Measurements from ENCODE around the gene SCN5A. TPM values are rescaled to one million over a fixed set of nuclear protein-coding genes. Genes with fewer than 3 reads are reported as not detected.

The SCN5A gene
- total and polyA plus RNA-seq, 2 donors (not counting 1 experiment from before 2014, with no cell fraction given) = 0.20 to 0.37 TPM

DNA sequence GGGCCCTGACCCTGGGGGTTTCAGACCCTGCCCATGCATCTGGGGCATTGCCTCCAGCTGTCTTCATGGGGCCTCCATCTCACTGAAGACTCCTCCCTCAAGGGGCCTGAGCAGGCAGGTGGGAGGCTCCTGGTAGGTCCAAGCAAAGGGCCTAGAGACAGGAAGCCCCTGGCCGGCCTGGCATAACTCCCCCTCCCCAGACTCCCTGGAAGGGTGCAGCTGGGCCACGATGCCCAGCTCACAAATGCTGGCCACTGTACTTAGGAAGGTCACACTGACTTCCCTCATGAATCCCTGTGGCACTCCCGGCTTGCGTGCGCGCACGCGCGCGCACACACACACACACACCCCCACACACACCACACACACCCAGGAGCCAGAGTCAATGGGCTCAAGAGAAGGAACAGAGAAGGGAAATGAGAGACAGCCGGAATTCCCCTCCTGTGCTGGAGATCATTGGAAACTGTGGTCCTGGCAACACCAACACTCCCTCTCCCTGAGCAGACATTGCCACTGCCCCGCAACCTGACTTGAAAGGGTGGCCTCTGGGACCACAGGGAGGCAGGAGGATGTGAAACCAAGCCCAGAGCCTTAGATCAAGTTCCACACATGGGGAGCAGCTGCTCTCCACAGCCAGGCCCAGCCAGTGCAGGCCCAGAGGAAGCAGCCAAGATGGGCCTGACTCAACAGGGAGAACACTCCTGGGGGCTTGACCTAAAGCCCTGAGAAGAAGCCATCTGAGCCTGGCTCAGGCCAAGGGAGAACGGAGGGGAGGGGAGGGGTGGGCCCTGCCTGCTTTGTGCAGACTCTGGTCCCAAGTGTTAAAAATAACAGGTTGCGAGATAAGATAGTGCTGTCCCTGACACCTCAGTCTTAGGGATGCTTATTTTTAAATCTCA, 69.7 kb downstream of the SCN5A start:
- Histone ChIP-seq H3K9ac (ENCODE audit: low read length) (no peak overlapping the region), H3K9me3 (ENCODE audit: control extremely low read depth in 1 of 3, control insufficient read depth in 2 of 3, insufficient read depth in 1 of 3, low read length in 2 of 3) (peaks cover 0 to 7% (median 0%) of the 10 kb centered on the region in 3 donors), H3K4me2 (replicated peaks; ENCODE audit: low read depth, low read length, poor library complexity, severe bottlenecking) (no peak overlapping the region), H3K27ac (ENCODE audit: low read length in 2 of 2) (no peak overlapping the region), H3K27me3 (replicated peaks in 1 of 4; ENCODE audit: control extremely low read depth in 1 of 4, control insufficient read depth in 3 of 4, insufficient read depth in 4 of 4, low read length in 3 of 4) (no peaks in the 10 kb centered on the region), H4K20me1 (ENCODE audit: control insufficient read depth, insufficient read depth, low read length, poor library complexity, severe bottlenecking) (no peaks in the 10 kb centered on the region), H3K36me3 (replicated peaks in 1 of 2; ENCODE audit: control extremely low read depth in 1 of 2, control insufficient read depth in 1 of 2, extremely low read depth in 1 of 2, insufficient read depth in 2 of 2, low read length in 1 of 2) (no peaks in the 10 kb centered on the region), H3K79me2 (ENCODE audit: control insufficient read depth, insufficient read depth, low read length) (no peaks in the 10 kb centered on the region), H3K4me3 (ENCODE audit: control extremely low read depth in 1 of 5, extremely low read depth in 1 of 5, insufficient read depth in 1 of 5, low read depth in 2 of 5, low read length in 4 of 5) (no peak overlapping the region), H3K4me1 (ENCODE audit: control insufficient read depth in 2 of 2, insufficient read depth in 2 of 2, low read length in 2 of 2) (no peaks in the 10 kb centered on the region), H2AFZ (ENCODE audit: insufficient read depth, low read depth, low read length, poor library complexity, severe bottlenecking) (no peak overlapping the region)
- POLR2A ChIA-PET = no interaction called here
- Mint-ChIP-seq H3K27me3 (peaks cover 3% of the 10 kb centered on the region), H3K4me3 (no peak overlapping the region), H3K27ac (no peak overlapping the region), H3K4me1 (no peaks in the 10 kb centered on the region), H3K9me3 (ENCODE audit: insufficient read depth) (no peaks in the 10 kb centered on the region)
- WGBS (ENCODE audit: insufficient coverage) = 93% methylated on average over 5 of the region's 14 CpGs
- CTCF ChIA-PET = no interaction called here
- TF ChIP-seq, protein P1, sequence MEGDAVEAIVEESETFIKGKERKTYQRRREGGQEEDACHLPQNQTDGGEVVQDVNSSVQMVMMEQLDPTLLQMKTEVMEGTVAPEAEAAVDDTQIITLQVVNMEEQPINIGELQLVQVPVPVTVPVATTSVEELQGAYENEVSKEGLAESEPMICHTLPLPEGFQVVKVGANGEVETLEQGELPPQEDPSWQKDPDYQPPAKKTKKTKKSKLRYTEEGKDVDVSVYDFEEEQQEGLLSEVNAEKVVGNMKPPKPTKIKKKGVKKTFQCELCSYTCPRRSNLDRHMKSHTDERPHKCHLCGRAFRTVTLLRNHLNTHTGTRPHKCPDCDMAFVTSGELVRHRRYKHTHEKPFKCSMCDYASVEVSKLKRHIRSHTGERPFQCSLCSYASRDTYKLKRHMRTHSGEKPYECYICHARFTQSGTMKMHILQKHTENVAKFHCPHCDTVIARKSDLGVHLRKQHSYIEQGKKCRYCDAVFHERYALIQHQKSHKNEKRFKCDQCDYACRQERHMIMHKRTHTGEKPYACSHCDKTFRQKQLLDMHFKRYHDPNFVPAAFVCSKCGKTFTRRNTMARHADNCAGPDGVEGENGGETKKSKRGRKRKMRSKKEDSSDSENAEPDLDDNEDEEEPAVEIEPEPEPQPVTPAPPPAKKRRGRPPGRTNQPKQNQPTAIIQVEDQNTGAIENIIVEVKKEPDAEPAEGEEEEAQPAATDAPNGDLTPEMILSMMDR (IDR thresholded peaks at IDR 0.05) = no peak
- no peak for TF ChIP-seq EZH2 (IDR thresholded peaks at IDR 0.05; ENCODE audit: borderline replicate concordance, insufficient read depth, low read depth, low read length, poor library complexity, severe bottlenecking)
- DNase-seq = no peak
- no peak for ATAC-seq (ENCODE audit: low read depth)
- intact Hi-C loops (cut with micrococcal nuclease) = no loop called here

DNA sequence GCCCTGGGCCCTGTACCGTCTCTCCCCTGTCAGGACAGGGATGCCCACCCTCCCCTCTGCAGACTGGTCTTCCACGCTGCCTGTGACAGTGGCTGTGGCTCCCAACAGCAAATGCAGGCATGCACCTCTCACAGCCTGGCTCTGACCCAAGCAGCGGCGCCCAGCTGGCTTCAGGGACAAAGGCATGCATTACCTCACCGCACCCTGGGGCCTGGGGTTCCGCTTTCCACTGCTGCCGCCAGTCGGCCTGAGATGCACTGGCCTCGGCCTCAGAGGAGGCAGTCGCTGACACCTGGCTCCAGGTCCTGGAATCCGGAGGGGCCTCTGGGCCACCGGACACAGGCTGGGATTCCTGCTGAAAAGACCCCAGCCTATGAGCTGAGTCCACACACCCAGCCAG, 70.3 kb downstream of the SCN5A start:
- Histone ChIP-seq H3K9ac (ENCODE audit: low read length) (no peak overlapping the region), H3K27ac (ENCODE audit: low read length in 2 of 2) (no peak overlapping the region), H3K4me2 (replicated peaks; ENCODE audit: low read depth, low read length, poor library complexity, severe bottlenecking) (no peak overlapping the region), H3K4me1 (ENCODE audit: control insufficient read depth in 2 of 2, insufficient read depth in 2 of 2, low read length in 2 of 2) (no peaks in the 10 kb centered on the region), H3K9me3 (ENCODE audit: control extremely low read depth in 1 of 3, control insufficient read depth in 2 of 3, insufficient read depth in 1 of 3, low read length in 2 of 3) (peaks cover 0 to 7% (median 0%) of the 10 kb centered on the region in 3 donors), H3K4me3 (ENCODE audit: control extremely low read depth in 1 of 5, extremely low read depth in 1 of 5, insufficient read depth in 1 of 5, low read depth in 2 of 5, low read length in 4 of 5) (no peak overlapping the region), H3K36me3 (replicated peaks in 1 of 2; ENCODE audit: control extremely low read depth in 1 of 2, control insufficient read depth in 1 of 2, extremely low read depth in 1 of 2, insufficient read depth in 2 of 2, low read length in 1 of 2) (no peaks in the 10 kb centered on the region), H3K27me3 (replicated peaks in 1 of 4; ENCODE audit: control extremely low read depth in 1 of 4, control insufficient read depth in 3 of 4, insufficient read depth in 4 of 4, low read length in 3 of 4) (no peaks in the 10 kb centered on the region), H2AFZ (ENCODE audit: insufficient read depth, low read depth, low read length, poor library complexity, severe bottlenecking) (no peak overlapping the region), H4K20me1 (ENCODE audit: control insufficient read depth, insufficient read depth, low read length, poor library complexity, severe bottlenecking) (no peaks in the 10 kb centered on the region), H3K79me2 (ENCODE audit: control insufficient read depth, insufficient read depth, low read length) (no peaks in the 10 kb centered on the region)
- Mint-ChIP-seq H3K9me3 (ENCODE audit: insufficient read depth) (no peaks in the 10 kb centered on the region), H3K4me1 (no peaks in the 10 kb centered on the region), H3K27me3 (peaks cover 3% of the 10 kb centered on the region), H3K27ac (no peak overlapping the region), H3K4me3 (no peak overlapping the region)
- intact Hi-C loops (cut with micrococcal nuclease) = no loop called here
- no peak for DNase-seq
- ATAC-seq (ENCODE audit: low read depth) = no peak
- WGBS (ENCODE audit: insufficient coverage) = 97% methylated on average over 12 of the region's 12 CpGs
- ChIA-PET CTCF (no interaction called here), POLR2A (no interaction called here)
- TF ChIP-seq, protein P1 (IDR thresholded peaks at IDR 0.05) = no peak
- TF ChIP-seq EZH2 (IDR thresholded peaks at IDR 0.05; ENCODE audit: borderline replicate concordance, insufficient read depth, low read depth, low read length, poor library complexity, severe bottlenecking) = no peak
